ENCODE measurements around the gene MYL11. TPM values are rescaled to one million over a fixed set of nuclear protein-coding genes. Genes with fewer than 3 reads are reported as not detected.

Gene MYL11
- total and polyA plus RNA-seq, 4 donors, result 0.44 to 3.9 TPM; not detected in 2

DNA sequence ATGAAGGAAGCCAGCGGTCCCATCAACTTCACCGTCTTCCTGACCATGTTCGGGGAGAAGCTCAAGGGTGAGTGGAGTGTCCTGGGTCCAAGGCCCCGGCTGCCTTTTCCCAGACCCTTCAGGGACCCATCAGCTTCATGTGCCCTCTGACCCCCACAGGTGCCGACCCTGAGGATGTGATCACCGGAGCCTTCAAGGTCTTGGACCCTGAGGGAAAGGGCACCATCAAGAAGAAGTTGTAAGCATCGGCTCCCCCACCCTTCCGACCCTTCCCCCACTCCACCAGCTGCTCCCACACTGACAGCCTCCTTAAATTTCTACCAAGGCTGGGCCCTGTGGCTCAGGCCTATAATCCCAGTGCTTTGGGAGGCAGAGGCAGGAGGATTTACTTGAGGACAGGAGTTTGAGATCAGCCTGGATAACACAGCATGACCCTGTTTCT, 1.9 kb downstream of the MYL11 start:
- TF ChIP-seq, protein P1, sequence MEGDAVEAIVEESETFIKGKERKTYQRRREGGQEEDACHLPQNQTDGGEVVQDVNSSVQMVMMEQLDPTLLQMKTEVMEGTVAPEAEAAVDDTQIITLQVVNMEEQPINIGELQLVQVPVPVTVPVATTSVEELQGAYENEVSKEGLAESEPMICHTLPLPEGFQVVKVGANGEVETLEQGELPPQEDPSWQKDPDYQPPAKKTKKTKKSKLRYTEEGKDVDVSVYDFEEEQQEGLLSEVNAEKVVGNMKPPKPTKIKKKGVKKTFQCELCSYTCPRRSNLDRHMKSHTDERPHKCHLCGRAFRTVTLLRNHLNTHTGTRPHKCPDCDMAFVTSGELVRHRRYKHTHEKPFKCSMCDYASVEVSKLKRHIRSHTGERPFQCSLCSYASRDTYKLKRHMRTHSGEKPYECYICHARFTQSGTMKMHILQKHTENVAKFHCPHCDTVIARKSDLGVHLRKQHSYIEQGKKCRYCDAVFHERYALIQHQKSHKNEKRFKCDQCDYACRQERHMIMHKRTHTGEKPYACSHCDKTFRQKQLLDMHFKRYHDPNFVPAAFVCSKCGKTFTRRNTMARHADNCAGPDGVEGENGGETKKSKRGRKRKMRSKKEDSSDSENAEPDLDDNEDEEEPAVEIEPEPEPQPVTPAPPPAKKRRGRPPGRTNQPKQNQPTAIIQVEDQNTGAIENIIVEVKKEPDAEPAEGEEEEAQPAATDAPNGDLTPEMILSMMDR (IDR thresholded peaks at IDR 0.05; ENCODE audit: control extremely low read depth, extremely low read depth), result no peak
- H3K36me3 ChIP-seq (ENCODE audit: control insufficient read depth in 4 of 4, insufficient read depth in 4 of 4, low read length in 4 of 4), result no peaks in the 10 kb centered on the region
- WGBS, 2 donors, result 97% methylated on average over 7 to 8 of the region's 8 CpGs
- no peaks in the 10 kb centered on the region for H3K9me3 ChIP-seq (ENCODE audit: control insufficient read depth in 4 of 4, insufficient read depth in 3 of 4, low read length in 3 of 4)
- H3K4me1 ChIP-seq (ENCODE audit: control insufficient read depth in 5 of 5, insufficient read depth in 5 of 5, low read length in 5 of 5), result peaks cover 0 to 6% (median 5%) of the 10 kb centered on the region in 5 donors
- no peaks in the 10 kb centered on the region for H3K27me3 ChIP-seq (ENCODE audit: control insufficient read depth in 3 of 3, insufficient read depth in 3 of 3, low read length in 2 of 3)
- no peak for DNase-seq
- H3K4me3 ChIP-seq, result no peak overlapping the region
- no peak overlapping the region for H3K9ac ChIP-seq (ENCODE audit: insufficient read depth in 1 of 2, low read length in 2 of 2)
- ATAC-seq (ENCODE audit: insufficient read depth, low FRiP score), result no peak
- no peak overlapping the region for H3K27ac ChIP-seq (ENCODE audit: low read depth in 1 of 2, low read length in 1 of 2)

DNA sequence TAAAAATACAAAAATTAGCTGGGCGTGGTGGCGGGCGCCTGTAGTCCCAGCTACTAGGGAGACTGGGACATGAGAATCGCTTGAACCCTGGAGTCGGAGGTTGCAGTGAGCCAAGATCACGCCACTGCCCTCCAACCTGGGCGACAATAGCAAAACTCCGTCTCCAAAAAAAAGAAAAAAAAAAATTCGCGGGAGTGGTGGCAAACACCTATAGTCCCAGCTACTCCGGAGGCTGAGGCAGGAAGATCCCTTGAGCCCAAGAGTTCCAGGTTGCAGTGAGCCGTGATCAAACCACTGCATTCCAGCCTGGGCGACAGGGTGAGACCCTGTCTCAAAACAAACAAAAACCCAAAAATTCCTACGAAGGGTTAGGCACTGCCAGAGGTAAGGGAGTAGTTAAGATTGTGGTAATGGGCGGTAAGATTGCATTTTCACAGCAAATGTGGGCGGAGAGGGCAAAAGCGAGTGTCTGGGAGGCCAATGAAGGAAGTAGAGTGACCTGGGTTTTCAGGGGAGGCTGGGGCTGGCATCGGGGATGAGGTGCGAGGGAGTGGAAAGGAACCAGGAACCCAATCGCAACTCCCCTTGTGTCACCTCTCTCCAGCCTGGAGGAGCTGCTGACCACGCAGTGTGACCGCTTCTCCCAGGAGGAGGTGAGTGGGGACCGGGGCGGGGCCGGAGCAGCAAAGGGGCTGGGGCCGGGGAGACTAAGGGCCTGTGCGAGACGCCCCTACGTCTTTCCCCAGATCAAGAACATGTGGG, 2.6 kb downstream of the MYL11 start:
- TF ChIP-seq, protein P1 (IDR thresholded peaks at IDR 0.05; ENCODE audit: control extremely low read depth, extremely low read depth), result no peak
- Histone ChIP-seq H3K9me3 (ENCODE audit: control insufficient read depth in 4 of 4, insufficient read depth in 3 of 4, low read length in 3 of 4) (no peaks in the 10 kb centered on the region), H3K36me3 (ENCODE audit: control insufficient read depth in 4 of 4, insufficient read depth in 4 of 4, low read length in 4 of 4) (no peaks in the 10 kb centered on the region), H3K27ac (ENCODE audit: low read depth in 1 of 2, low read length in 1 of 2) (peak overlapping the region; percentile 92 to 98), H3K4me1 (ENCODE audit: control insufficient read depth in 5 of 5, insufficient read depth in 5 of 5, low read length in 5 of 5) (peaks cover 0 to 6% (median 4%) of the 10 kb centered on the region in 5 donors), H3K27me3 (ENCODE audit: control insufficient read depth in 3 of 3, insufficient read depth in 3 of 3, low read length in 2 of 3) (no peaks in the 10 kb centered on the region), H3K4me3 (peak overlapping the region; percentile 5), H3K9ac (ENCODE audit: insufficient read depth in 1 of 2, low read length in 2 of 2) (peak overlapping the region; percentile 93 to 94)
- WGBS, 2 donors, result 35% methylated on average over 28 to 29 of the region's 29 CpGs
- no peak for ATAC-seq (ENCODE audit: insufficient read depth, low FRiP score)
- no peak for DNase-seq

DNA sequence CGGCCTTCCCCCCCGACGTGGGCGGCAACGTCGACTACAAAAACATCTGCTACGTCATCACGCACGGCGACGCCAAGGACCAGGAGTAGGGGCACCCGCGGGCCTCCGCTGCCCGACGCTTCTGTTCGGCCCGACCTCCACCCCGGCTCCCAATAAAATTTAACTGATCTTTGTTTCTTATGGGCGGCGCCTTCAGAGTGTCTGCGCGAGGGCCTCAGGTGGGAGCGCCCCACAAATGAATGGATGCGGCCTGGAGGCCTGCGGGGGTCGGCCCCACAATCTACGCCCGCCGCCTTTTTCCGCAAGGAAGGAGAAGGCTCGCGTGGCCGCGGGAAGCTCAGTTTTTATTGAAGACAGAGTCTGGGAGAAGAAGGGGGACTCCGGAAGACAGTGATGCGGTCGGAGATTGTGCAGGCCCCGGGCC, 3.2 kb downstream of the MYL11 start:
- Histone ChIP-seq H3K27ac (ENCODE audit: low read depth in 1 of 2, low read length in 1 of 2) (peak overlapping the region; percentile 92 to 98), H3K4me3 (peak overlapping the region; percentile 5), H3K27me3 (ENCODE audit: control insufficient read depth in 3 of 3, insufficient read depth in 3 of 3, low read length in 2 of 3) (no peaks in the 10 kb centered on the region), H3K9me3 (ENCODE audit: control insufficient read depth in 4 of 4, insufficient read depth in 3 of 4, low read length in 3 of 4) (no peaks in the 10 kb centered on the region), H3K9ac (ENCODE audit: insufficient read depth in 1 of 2, low read length in 2 of 2) (peak overlapping the region; percentile 49 to 93), H3K4me1 (ENCODE audit: control insufficient read depth in 5 of 5, insufficient read depth in 5 of 5, low read length in 5 of 5) (peaks cover 0 to 6% (median 4%) of the 10 kb centered on the region in 5 donors), H3K36me3 (ENCODE audit: control insufficient read depth in 4 of 4, insufficient read depth in 4 of 4, low read length in 4 of 4) (no peaks in the 10 kb centered on the region)
- ATAC-seq (ENCODE audit: insufficient read depth, low FRiP score), result peak; percentile 64
- 0% methylated on average over 34 to 39 of the region's 39 CpGs for WGBS, 2 donors
- TF ChIP-seq, protein P1 (IDR thresholded peaks at IDR 0.05; ENCODE audit: control extremely low read depth, extremely low read depth), result no peak
- peak; percentile 94 to 97 (median 97) for DNase-seq
